ENCODE results near the gene EIF1. TPM values are rescaled to one million over a fixed set of nuclear protein-coding genes. Genes with fewer than 3 reads are reported as not detected.

The EIF1 gene
- total and polyA plus RNA-seq, 4 donors = 56.5 to 755 (median 159) TPM

DNA sequence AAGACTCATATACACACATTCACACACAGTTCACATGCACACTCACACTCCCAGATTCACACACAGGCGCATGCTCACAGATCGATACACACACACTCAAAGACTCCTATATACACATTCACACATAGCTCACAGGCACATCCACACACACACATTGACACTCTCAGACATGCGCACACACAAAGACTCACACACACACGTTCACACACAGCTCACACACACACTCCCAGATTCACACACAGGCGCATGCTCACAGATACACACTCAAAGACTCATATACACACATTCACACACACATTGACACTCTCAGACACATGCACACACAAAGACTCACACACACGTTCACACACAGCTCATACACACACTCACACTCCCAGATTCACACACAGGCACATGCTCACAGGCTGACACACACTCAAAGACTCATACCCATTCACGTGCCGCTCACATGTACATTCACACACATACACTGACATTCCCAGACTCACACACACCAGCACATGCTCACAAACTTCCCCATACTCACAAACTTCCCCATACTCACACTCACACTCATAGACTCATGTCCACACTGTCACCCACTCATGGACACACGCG, 38.7 kb upstream of the EIF1 start:
- DNase-seq (ENCODE audit: low spot score) = no peak
- H3K27me3 ChIP-seq (ENCODE audit: control insufficient read depth in 4 of 4, insufficient read depth in 4 of 4, low read length in 3 of 4) = no peaks in the 10 kb centered on the region
- no peak overlapping the region for H3K4me3 ChIP-seq (ENCODE audit: low read depth in 1 of 3, low read length in 3 of 3)
- H3K27ac ChIP-seq (ENCODE audit: low read depth in 1 of 2, low read length in 2 of 2) = no peak overlapping the region
- TF ChIP-seq, protein P1, sequence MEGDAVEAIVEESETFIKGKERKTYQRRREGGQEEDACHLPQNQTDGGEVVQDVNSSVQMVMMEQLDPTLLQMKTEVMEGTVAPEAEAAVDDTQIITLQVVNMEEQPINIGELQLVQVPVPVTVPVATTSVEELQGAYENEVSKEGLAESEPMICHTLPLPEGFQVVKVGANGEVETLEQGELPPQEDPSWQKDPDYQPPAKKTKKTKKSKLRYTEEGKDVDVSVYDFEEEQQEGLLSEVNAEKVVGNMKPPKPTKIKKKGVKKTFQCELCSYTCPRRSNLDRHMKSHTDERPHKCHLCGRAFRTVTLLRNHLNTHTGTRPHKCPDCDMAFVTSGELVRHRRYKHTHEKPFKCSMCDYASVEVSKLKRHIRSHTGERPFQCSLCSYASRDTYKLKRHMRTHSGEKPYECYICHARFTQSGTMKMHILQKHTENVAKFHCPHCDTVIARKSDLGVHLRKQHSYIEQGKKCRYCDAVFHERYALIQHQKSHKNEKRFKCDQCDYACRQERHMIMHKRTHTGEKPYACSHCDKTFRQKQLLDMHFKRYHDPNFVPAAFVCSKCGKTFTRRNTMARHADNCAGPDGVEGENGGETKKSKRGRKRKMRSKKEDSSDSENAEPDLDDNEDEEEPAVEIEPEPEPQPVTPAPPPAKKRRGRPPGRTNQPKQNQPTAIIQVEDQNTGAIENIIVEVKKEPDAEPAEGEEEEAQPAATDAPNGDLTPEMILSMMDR (IDR thresholded peaks at IDR 0.05; ENCODE audit: low read depth, low read length, missing input control) = no peak
- TF ChIP-seq EGR1 (IDR thresholded peaks at IDR 0.05; ENCODE audit: low read depth in 2 of 2) (no peak), NR2F2 (IDR thresholded peaks at IDR 0.05) (no peak), YY1 (IDR thresholded peaks at IDR 0.05) (no peak), RXRA (IDR thresholded peaks at IDR 0.05) (no peak)
- TF ChIP-seq, protein P2, sequence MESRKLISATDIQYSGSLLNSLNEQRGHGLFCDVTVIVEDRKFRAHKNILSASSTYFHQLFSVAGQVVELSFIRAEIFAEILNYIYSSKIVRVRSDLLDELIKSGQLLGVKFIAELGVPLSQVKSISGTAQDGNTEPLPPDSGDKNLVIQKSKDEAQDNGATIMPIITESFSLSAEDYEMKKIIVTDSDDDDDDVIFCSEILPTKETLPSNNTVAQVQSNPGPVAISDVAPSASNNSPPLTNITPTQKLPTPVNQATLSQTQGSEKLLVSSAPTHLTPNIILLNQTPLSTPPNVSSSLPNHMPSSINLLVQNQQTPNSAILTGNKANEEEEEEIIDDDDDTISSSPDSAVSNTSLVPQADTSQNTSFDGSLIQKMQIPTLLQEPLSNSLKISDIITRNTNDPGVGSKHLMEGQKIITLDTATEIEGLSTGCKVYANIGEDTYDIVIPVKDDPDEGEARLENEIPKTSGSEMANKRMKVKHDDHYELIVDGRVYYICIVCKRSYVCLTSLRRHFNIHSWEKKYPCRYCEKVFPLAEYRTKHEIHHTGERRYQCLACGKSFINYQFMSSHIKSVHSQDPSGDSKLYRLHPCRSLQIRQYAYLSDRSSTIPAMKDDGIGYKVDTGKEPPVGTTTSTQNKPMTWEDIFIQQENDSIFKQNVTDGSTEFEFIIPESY (IDR thresholded peaks at IDR 0.05) = no peak
- H3K36me3 ChIP-seq (ENCODE audit: control insufficient read depth in 4 of 4, insufficient read depth in 3 of 4, low read depth in 1 of 4, low read length in 3 of 4) = no peaks in the 10 kb centered on the region
- H3K9ac ChIP-seq (ENCODE audit: low read depth in 1 of 2, low read length in 2 of 2) = no peak overlapping the region
- H3K9me3 ChIP-seq (ENCODE audit: control insufficient read depth in 4 of 4, low read length in 3 of 4) = no peaks in the 10 kb centered on the region
- peaks cover 6 to 12% (median 9%) of the 10 kb centered on the region in 4 donors for H3K4me1 ChIP-seq (ENCODE audit: control insufficient read depth in 4 of 4, insufficient read depth in 4 of 4, low read length in 3 of 4)
- WGBS = 94% methylated on average over 10 of the region's 10 CpGs

DNA sequence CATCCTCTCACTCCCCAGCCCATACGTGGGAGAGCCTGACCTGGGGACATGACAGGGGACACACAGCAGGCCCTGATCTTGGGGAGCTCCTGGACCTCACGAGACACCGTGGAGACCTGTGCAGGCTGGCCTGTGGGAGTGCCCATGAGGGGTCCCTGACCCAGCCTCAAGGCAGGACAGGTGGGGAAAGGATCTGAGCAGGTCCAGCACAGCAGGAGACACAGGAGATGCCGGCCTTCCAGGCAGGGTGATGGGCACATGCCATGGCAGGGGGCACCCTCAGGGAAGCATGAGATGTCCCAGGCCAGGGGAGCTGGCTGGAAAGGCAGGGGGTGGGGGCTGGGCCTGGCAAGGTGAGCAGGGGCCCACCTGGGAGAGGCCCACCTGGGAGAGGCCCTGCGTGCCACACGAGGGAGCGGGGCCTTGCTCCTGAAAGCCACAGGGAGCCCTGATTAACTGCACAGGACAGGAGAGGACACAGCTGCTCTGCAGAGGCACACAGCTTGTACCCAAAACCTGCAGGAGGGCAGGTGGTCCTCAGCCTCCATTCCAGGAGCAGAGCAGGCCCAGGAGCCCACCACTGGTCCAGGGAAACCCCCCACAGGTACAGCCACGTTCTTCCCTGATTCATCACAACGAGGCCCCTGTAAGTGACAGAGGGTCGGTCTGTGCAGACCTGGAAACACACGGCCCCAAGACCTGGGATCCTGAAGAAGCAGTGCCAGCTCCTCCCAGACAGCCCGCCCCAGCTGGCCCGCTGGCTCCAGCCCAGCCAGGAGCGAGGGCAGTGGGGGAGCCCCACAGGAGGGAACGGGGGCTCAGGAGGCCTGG, 37.7 kb upstream of the EIF1 start:
- TF ChIP-seq EGR1 (IDR thresholded peaks at IDR 0.05; ENCODE audit: low read depth in 2 of 2) (no peak), GABPA (IDR thresholded peaks at IDR 0.05 in 1 of 2, conservative IDR thresholded peaks at IDR 0.05 in 1 of 2) (no peak), YY1 (IDR thresholded peaks at IDR 0.05) (no peak), TAF1 (conservative IDR thresholded peaks at IDR 0.05) (no peak), HNF4A (conservative IDR thresholded peaks at IDR 0.05) (no peak), JUND (IDR thresholded peaks at IDR 0.05) (no peak), NR2F2 (IDR thresholded peaks at IDR 0.05) (no peak), HNF4G (IDR thresholded peaks at IDR 0.05) (no peak), SP1 (IDR thresholded peaks at IDR 0.05) (no peak), RXRA (IDR thresholded peaks at IDR 0.05) (no peak), FOXA1 (IDR thresholded peaks at IDR 0.05) (no peak), RAD21 (IDR thresholded peaks at IDR 0.05) (no peak), FOXA2 (IDR thresholded peaks at IDR 0.05) (no peak)
- TF ChIP-seq, protein P2 (IDR thresholded peaks at IDR 0.05) = no peak
- TF ChIP-seq, protein P3, sequence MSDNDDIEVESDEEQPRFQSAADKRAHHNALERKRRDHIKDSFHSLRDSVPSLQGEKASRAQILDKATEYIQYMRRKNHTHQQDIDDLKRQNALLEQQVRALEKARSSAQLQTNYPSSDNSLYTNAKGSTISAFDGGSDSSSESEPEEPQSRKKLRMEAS (IDR thresholded peaks at IDR 0.05) = no peak
- TF ChIP-seq, protein P4, sequence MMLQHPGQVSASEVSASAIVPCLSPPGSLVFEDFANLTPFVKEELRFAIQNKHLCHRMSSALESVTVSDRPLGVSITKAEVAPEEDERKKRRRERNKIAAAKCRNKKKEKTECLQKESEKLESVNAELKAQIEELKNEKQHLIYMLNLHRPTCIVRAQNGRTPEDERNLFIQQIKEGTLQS (IDR thresholded peaks at IDR 0.05) = no peak
- TF ChIP-seq, protein P5, sequence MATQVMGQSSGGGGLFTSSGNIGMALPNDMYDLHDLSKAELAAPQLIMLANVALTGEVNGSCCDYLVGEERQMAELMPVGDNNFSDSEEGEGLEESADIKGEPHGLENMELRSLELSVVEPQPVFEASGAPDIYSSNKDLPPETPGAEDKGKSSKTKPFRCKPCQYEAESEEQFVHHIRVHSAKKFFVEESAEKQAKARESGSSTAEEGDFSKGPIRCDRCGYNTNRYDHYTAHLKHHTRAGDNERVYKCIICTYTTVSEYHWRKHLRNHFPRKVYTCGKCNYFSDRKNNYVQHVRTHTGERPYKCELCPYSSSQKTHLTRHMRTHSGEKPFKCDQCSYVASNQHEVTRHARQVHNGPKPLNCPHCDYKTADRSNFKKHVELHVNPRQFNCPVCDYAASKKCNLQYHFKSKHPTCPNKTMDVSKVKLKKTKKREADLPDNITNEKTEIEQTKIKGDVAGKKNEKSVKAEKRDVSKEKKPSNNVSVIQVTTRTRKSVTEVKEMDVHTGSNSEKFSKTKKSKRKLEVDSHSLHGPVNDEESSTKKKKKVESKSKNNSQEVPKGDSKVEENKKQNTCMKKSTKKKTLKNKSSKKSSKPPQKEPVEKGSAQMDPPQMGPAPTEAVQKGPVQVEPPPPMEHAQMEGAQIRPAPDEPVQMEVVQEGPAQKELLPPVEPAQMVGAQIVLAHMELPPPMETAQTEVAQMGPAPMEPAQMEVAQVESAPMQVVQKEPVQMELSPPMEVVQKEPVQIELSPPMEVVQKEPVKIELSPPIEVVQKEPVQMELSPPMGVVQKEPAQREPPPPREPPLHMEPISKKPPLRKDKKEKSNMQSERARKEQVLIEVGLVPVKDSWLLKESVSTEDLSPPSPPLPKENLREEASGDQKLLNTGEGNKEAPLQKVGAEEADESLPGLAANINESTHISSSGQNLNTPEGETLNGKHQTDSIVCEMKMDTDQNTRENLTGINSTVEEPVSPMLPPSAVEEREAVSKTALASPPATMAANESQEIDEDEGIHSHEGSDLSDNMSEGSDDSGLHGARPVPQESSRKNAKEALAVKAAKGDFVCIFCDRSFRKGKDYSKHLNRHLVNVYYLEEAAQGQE (IDR thresholded peaks at IDR 0.05) = no peak
- TF ChIP-seq, protein P1 (IDR thresholded peaks at IDR 0.05; ENCODE audit: low read depth, low read length, missing input control) = no peak
- no peak for DNase-seq (ENCODE audit: low spot score)
- Histone ChIP-seq H3K27me3 (ENCODE audit: control insufficient read depth in 4 of 4, insufficient read depth in 4 of 4, low read length in 3 of 4) (no peaks in the 10 kb centered on the region), H3K4me1 (ENCODE audit: control insufficient read depth in 4 of 4, insufficient read depth in 4 of 4, low read length in 3 of 4) (peaks cover 6 to 12% (median 8%) of the 10 kb centered on the region in 4 donors), H3K36me3 (ENCODE audit: control insufficient read depth in 4 of 4, insufficient read depth in 3 of 4, low read depth in 1 of 4, low read length in 3 of 4) (no peaks in the 10 kb centered on the region), H3K9ac (ENCODE audit: low read depth in 1 of 2, low read length in 2 of 2) (no peak overlapping the region), H3K27ac (ENCODE audit: low read depth in 1 of 2, low read length in 2 of 2) (no peak overlapping the region), H3K9me3 (ENCODE audit: control insufficient read depth in 4 of 4, low read length in 3 of 4) (no peaks in the 10 kb centered on the region), H3K4me3 (ENCODE audit: low read depth in 1 of 3, low read length in 3 of 3) (no peak overlapping the region)
- WGBS = 85% methylated on average over 15 of the region's 15 CpGs
